Measurements from ENCODE around the gene WSCD2.
A peak's percentile ranks its signal among the peaks of the same experiment; 100 is the strongest.

WSCD2 gene

DNA sequence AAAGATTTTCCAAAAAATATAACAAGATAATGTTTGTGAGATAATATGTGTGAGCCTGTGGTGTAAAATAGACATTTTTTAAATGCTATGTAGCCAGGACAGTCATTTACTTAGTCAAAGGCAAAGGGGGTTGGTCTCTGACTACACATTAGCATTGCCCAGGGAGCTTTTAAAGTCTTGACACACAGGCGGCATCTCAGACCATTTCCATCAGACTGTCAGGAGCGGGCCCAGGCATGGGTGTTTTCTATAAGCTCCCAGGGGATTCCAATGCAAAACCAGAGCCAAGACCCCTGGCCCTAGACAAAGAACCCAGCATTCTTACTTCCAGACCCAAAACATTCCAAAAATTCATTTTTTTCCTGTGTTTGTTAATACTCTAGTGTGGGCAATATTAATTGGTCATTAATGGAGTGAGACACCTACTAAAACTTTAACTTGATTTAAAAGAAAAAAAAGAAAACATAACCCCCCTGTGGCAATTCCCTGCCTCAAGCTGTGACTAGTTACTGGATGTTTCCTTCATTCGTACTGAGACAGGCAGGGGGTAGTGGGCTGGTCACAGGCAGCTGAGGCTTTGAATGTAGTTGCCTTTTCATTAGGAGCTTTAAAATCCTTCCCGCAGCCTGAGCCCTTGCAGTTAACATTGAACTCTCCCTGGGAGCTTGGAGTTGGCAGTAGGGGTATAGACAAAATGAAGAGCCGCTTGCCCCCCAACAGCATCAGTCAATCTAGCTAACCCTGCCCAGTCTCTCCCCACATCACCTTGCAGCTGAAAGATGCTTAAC is 106.3 kb downstream of the WSCD2 start:
- peak; percentile 35 for DNase-seq (ENCODE audit: low spot score)

DNA sequence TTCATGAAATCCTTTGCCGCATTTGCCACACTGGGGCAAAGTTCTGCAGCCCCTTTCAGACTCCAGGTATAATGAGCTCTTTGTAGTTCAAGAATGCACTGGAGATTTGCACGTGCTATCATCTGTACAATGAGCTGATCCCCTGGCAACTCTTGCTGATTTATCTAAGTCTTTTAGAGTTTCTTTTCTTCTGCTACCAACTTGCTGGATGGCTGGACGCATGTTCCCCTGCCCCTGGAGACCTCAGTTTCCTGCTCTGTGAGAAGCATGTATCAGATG is 106.8 kb downstream of the WSCD2 start:
- no peak for DNase-seq (ENCODE audit: low spot score)

DNA sequence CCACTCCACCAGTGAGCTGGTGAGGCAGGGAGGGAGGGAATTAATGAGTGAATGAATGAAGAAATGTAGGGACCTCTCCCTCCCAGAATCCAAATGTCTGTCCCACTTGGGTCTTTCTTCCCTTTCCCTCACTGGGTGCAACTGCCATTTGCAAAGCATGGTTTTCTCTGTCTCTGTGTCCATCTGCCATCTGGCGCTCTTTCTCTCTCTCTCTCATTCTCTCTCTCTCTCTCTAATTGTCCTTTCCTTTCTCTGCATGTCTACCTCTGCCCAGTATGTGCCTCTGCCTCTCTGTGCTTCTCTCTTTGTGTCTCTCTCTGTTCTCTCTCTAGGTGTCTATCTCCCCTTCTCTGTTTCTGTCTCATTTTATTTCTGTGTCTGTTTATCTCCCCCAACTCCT is 107.3 kb downstream of the WSCD2 start:
- no peak for DNase-seq (ENCODE audit: low spot score)

DNA sequence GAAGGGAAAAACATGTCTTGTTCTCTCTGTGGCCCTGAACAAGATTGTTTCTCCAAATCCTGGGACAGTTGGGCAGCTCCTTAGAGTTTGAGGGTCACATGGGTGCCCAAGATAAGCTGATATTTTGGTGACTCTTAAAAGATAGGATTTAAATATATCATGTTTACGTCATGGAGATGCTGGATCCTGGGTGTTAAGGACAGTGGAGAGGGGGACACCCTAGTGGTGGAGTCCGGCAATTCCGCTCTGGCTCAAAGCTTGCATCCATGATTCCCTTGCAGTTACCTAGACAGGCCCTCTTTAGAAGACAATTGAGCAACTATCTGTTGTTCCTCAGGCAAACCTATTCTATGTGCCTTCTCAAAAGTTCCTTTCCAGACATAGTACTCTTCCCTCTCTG is 108.2 kb downstream of the WSCD2 start:
- no peak for DNase-seq (ENCODE audit: low spot score)

DNA sequence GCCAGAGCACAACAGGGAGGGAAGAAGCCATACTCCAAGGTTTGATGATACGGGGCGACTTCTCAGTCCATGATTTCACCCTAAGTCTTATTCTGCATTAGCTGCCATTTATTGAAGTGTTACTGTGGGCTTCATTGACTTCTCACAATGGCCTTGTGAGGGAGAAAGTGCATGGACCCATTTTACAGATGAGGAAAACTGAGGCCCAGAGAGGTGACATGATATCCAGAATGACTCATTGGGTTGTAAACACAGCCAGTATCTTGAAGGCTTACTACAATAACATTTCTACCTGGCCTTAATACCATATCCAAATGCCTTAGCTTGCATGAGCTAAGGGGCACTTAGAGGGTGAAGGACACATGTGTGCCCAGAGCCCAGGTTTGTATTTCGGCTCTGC is 109.4 kb downstream of the WSCD2 start:
- DNase-seq (ENCODE audit: low spot score): no peak

DNA sequence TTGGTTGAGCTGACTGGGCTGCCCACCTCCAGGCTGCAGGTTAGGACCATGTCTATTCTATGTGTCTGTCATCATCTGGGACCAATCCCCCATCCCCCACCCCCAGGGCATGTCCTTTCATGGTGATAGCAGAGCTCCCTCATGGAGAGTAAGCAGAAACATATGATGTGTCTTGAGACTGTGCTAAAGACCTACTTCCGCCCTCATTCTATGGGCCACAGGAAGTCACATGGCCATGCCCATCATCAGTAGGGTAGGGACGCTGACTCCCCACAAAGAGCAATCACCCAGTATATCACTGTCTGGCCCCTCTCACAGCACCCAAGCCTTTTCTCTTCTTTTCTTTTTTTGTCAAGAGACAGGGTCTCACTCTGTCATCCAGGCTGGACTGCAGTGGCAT is 110.3 kb downstream of the WSCD2 start:
- no peak for DNase-seq (ENCODE audit: low spot score)

DNA sequence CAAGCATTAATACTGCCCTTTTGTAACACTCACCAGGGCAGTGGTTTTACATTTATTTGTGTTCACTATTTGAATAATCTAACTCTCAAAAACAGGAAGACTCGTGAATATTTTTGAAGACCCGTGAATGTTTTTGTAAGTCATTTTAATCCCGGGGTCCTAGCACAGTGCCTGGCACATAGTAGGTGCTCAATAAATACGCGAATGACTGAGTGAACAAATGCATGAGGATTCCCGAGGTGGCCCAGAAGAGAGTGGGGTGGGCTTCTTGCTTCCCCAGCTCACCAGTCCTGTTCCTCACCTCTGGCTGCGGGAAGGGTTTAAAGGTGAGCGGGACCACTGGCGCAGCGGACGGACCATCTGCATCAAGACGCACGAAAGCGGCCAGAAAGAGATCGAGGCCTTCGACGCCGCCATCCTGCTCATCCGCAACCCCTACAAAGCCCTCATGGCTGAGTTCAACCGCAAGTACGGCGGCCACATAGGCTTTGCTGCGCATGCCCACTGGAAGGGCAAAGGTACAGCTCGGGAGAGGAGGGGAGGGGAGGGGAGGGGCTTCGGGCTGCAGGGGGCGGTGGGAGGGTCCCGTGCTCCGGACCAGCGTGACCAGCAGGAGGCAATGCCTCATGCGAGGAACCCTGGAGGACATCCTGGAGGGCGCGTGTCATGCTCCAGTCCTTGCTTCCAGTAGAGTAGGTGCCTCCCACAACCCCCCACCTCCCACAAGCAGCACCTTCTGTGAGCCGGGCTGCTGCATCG is 111.1 kb downstream of the WSCD2 start:
- peak; percentile 46 for DNase-seq (ENCODE audit: low spot score)

DNA sequence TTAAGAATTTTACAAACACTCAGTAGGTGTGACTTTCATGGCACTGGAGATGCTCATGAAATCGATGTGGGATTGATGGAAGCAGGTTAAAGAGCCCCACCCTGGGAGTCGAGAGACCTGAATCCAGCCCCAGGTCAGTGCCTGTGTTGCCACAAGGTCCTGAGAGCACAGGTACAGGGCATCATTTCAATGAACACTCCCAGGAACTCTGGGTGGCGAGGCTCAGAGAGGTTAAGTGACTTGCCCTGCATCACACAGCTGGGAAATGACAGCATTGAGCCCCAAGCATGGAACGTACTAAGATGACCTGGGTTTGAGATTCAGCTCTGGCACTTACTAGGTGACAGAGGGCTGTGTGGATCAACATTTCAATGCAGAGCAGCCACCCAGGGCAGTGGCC is 111.8 kb downstream of the WSCD2 start:
- DNase-seq (ENCODE audit: low spot score): no peak

DNA sequence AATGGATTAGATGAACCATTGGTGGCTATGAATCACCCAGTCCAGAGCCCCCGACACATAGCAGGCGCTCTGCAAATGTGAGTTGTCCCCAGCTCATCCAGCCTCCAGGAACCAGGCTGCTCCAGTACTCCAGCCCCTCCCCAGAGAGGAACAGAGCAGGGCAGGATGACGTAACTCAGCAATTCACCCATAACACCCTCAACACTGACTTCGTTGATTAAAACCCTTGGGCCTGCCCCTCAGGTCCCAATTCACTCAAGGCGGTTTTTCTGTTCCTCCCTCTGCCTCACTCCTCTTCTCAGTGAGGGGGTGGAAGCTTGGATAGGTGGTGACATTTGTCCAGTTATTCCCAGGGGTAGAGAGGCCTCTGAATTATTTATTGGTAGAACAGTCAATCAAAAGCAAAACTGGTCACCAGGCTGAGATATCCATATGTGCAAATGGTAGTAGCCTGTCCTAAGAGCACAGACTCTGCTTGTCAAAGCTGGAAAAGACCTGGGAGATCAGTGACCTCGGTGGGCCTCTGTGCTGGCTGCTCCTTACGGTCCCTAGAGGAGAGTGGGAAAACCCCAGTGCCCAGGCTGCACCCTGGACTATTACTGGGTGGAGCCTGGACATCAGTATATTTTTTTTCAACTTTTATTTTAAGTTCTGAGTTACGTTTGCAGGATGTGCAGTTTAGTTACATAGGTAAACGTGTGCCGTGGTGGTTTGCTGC is 113.1 kb downstream of the WSCD2 start:
- DNase-seq (ENCODE audit: low spot score): no peak

DNA sequence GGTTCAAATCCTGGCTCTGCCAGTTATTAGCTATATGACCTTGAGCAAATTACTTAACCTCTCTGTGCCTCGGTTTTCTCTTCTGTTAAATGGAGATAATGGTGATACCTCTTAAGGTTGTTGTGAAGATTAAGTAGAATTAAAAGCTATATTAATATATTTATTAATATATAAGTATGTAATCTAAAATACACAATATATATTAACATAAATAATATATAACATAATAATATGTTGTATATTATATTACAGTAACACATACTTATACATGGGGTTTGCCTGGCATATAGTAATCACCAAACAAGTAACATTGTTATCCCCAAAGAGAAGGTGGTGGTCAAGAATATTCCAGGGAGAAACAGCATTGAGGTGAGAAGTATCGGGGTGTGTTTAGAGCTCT is 118.0 kb downstream of the WSCD2 start:
- DNase-seq (ENCODE audit: low spot score): no peak

DNA sequence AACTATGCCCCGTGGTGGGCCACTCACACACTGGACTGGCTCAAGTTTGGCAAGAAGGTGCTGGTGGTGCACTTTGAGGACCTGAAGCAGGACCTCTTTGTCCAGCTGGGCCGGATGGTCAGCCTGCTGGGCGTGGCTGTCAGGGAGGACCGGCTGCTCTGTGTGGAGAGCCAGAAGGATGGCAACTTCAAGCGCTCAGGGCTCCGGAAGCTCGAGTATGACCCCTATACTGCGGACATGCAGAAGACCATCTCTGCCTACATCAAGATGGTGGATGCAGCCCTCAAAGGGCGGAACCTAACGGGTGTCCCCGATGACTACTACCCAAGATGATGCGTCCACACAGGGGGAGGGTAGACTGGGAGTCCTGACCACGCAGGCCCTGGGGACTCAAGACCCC is 118.9 kb downstream of the WSCD2 start:
- DNase-seq (ENCODE audit: low spot score): no peak

DNA sequence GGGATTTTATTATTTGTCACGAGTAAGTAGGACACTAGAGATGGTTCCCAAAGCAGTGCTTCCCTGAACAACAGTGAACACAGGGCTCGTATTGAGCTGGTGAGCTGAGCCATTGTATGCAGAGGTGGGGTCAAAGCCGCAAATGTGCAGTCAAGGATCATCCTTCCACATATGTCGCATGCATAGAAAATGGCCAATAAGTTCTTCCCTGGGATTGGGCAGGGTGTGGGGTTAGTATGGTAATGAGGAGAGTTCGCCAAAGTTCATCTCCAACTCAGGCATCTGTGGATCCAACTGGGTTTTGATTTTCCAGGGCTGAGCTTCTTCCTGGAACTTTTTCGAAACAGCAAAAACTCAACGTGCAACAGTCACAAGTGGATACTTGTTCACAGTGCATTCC is 123.4 kb downstream of the WSCD2 start:
- no peak for DNase-seq (ENCODE audit: low spot score)

DNA sequence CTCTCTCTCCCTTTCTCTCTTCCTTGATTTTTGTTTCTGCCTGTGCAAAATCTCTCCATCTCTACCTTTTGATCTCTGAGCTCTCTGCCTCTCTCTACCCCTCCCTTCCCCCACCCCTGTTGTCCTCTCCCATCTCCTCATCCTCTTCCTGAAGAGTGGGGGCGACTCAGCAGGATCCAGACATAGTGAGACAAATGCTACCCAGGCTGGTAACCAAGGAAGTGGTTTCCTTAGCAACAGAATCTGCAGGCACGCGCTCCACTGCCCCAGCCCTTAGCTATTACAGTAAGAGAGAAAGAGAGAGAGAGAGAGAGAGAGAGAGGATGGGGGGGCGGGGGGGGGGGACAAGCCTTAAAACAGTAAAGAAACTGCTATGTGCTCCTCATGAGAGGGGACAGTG is 124.5 kb downstream of the WSCD2 start:
- DNase-seq (ENCODE audit: low spot score): peak; percentile 41

DNA sequence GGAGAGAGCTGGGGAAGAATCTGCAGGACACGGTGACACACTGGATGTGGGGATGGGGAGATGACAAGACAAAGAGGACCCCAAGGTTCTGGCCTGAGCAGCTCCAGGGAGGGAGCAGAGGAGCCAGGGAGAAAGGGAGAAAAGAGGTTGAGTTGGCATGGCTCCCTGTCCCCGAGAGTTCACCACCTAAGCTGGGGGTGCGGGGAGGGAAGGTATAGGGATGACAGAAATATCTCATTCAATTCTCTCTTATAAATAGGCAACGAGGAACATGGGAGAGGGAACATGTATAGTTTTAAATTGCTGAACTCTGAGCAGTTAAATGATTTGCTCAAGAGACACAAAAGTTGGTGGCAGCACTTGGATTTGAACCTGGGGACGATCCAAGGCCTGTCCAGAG is 124.9 kb downstream of the WSCD2 start:
- no peak for DNase-seq (ENCODE audit: low spot score)

DNA sequence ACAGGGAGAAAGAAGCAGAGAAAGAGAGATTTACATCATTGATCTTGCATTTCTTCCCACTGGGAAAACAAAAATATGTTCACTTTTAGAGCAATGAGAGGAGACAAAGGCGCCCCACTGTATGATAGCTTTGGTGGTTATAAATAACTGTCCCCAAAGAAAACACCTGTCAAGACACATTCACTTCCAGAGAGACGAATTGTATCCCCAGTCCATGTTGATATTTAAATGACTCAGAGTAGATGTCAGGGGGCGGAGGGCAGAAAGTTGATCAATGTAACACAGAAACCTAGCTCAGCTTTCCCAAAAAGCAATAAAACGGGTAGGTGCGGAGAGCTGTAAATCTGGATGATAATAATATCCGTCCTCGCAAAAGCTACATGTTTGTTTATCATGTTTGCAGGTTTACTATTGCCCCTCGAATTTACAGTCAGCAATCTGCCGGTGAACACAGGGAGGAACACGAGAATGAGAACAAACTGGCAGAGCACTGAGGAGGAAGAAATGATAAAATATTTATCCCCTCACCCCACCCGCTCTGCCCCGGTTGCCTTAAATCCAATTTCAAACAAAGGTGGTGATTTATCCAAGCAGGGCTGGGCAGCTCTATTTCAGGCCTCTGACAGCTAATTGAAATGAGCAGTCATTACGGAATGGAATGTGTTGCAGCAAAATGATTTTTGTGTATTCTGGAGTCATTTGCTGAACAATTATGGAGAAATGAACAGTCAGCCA is 125.6 kb downstream of the WSCD2 start:
- DNase-seq (ENCODE audit: low spot score): no peak

DNA sequence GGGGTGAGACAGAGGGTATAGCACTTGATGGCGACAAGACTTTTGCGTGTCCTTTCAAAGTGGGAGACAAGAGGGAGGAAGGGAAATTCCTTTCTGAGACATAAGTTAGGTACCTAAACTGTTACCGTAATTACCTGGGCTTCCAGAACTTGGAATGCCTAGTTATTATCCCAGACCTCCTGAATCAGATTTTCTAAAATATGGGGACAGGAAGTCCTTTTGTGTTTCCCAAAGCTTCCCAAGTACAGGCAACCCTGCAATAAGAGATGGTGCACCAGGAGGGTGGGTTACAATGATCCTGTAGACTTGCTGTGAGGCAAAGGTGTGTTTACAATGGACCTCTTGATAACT is 126.1 kb downstream of the WSCD2 start:
- DNase-seq (ENCODE audit: low spot score): no peak

DNA sequence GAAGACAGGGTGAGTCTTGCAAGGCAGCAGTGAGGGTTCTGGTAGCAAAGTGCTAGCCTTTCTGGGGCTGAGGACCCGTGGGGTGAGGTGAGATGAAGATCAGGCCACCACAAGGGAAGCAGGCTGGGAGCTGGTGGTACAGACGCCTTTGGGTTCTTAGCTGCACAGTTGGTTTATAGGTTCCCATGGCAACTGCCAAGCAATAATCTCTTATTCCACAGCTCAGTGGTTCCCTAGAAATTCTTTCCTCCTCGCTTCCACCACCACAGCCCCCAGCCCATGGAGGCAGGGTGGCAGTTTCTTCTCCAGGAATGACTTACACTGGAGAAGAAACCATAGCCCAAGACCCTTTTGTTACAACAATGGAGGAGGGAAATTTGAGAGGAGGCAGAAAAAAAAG is 127.9 kb downstream of the WSCD2 start:
- no peak for DNase-seq (ENCODE audit: low spot score)

DNA sequence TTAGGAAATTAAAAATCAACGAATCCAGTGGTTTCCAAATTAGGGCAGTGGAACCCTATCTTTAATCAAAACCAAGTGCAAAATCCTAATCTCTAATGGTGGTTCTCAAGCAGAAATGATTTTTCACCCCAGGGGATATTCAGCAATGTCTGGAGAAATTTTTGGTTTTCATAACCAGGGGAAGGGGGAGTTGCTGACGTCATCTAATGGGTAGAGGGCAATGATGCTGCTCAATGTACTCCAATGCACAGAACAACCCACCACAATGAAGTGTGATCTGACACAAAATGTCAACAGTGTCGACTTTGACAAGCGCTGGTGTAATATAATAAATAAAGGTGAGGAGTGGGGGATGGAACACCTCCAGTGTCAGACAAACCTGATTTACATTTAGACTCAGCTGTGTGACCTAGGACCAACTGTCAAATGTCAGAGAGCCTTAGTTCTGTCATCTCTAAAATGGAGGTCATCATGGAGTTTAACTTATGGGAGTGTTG is 128.6 kb downstream of the WSCD2 start:
- no peak for DNase-seq (ENCODE audit: low spot score)

DNA sequence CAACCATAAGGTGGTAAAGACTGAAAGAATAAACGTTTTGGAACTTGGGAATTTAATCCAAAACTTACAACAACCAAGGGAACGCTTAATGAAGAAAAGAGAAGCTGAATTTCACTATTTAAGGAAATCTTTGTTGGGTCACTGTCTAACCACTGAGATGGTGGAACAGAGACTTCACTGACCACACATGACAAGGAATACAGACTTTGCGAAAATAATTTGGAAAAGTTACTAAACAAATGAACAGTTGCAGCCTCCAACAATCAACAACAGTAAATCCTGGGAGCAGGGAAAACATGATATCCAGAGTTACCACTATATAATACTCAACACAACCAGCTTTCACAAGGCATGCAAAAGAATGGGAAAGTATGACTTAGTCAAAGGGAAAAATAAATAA is 131.0 kb downstream of the WSCD2 start:
- DNase-seq (ENCODE audit: low spot score): no peak

DNA sequence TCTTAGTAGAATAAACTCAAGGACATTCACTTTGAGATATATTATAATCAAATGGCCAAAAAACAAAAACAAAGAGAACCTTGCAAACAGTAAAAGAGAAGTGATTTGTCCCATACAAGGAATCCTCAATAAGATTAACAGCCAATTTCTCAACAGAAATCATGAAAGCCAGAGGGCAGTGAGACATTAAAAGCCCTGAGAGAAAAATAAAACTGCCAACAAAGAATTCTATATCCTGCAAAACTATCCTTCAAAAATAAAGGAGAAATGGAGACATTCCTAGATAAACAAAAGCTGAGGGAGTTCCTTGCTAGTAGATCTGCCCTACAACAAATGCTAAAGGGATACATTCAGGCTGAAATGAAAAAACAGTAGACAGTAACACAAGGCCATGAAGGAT is 131.9 kb downstream of the WSCD2 start:
- DNase-seq (ENCODE audit: low spot score): no peak

DNA sequence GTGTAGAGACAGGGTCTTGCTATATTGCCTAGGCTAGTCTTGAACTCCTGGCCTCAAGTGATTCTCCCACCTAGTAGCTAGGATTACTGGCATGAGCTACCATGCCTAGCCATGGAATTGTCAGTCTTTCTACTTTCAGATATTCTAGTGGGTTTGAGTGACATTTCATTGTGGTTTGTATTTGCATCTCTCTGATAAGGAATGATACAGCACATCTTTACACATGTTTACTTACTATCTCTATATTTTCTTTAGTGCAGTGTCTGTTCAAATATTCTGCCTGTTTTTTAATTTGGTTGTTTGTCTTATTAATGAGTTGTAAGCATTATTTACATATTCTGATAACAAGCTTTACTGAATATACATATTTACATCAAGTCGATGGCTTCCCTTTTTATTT is 136.4 kb downstream of the WSCD2 start:
- DNase-seq (ENCODE audit: low spot score): no peak

DNA sequence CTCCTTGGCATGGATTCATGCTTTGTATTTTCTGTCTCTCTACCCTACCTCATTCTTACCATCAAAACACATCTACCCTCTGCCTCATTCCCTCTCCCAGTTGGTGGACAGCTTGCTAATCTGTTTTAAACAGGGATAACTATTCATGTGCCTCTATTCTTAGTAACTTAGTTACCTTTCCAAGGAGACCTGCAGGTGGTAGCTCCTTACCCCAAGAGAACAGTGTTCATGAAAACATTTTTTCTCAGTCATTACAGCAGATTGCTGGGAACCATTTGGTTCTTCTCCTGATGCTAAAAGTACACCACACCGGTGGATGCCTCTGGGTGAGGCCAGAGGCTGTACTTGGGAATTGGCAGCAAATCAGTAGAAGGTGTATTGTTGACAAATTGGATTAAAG is 137.0 kb downstream of the WSCD2 start:
- no peak for DNase-seq (ENCODE audit: low spot score)

DNA sequence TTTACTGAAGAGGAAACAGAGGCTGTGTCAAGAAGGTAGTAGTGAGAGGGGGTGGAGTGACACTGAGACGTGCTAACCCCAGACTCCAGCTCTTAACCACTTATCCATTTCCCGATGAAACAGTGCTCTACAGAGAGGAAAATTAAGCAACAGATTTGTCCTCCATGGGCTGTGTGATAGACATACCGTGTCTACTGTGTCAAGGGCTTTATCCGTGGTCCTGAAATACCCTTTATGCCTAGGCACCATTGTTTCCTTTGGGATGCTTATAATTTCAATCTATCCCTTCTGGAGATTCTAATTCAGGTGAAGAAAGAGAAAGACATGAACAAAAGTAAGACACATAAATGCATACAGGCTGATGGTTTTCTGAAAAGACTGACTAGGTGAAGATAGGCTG is 138.4 kb downstream of the WSCD2 start:
- no peak for DNase-seq (ENCODE audit: low spot score)
